T-helper 2 cell treated with Interferon-gamma antibody and Interleukin-4, amounts not matched to agents 100 ng/mL and 5 ng/mL, for 36 hours (primary cell): ENCODE data around the gene CDC20B. TPM values are rescaled to one million over a fixed set of nuclear protein-coding genes. Genes with fewer than 3 reads are reported as not detected.

Experiments used
- intact Hi-C: fragments of 100-400 bp; cut with micrococcal nuclease; formaldehyde crosslinking; loops from one replicate; pipeline ENCODE4 v1.15.1; 2023
- total RNA-seq: library from RNA; stranded (reverse); gene quantifications from 2 replicates; pipeline ENCODE4 v1.2.3, GENCODE V29; 2022

The CDC20B gene
- 0.14 and 0.32 TPM in 2 replicates for total RNA-seq

GRCh38 chr5:55172937-55173686 is at the start of gene CDC20B:
TSS of gene CDC20B (minus strand) at chr5:55173177. CDS start at chr5:55173000, 177 bp downstream.
- intact Hi-C loops, result loop anchor here (1.0 kb wide), 3 partner anchors 60 to 521 kb away; partner anchors contain the start of genes CCNO, DHX29 and MTREX

DNA sequence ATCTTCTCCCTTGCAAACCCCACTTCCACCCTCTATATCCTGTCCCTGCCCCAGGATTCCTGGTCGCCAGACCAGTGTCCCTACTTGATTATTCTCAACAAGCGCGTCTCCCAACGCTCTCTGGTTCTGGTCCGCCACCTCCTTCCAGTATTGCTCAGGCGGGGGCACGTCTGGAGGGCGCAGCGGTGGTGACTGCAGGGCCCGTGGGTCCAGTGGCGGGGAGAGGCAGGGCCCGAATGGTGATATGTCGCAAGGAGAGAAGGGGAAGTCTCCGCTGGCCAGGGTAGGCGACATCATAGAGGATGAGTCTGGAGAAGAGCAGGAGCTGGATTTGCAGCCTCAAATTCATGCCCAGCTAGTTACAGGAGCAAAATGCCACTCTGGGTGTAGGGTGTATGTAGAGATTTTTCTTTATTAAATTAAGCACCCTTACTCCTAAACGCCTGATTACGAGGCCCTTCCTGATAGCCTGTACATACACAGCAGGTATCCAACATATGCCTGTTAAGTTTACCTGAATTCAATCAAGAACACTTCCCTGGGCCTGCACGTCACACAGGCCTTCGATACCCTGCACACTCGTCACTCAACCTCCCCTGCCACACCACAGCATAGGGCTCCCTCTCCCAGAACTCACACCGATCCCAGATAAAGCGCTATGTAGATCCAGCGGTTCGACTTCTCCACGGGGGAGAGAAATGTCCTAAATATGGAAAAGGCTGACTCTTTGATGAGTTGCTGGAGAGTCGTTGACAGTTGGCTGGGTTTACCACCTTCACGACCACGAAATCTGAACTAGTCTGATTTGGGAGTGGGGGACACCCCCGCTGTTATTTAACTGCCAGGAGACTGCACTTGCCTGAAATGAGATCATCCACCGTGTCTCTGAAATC is 49.4 kb upstream of the CDC20B start:
- intact Hi-C loops, result no loop called here

DNA sequence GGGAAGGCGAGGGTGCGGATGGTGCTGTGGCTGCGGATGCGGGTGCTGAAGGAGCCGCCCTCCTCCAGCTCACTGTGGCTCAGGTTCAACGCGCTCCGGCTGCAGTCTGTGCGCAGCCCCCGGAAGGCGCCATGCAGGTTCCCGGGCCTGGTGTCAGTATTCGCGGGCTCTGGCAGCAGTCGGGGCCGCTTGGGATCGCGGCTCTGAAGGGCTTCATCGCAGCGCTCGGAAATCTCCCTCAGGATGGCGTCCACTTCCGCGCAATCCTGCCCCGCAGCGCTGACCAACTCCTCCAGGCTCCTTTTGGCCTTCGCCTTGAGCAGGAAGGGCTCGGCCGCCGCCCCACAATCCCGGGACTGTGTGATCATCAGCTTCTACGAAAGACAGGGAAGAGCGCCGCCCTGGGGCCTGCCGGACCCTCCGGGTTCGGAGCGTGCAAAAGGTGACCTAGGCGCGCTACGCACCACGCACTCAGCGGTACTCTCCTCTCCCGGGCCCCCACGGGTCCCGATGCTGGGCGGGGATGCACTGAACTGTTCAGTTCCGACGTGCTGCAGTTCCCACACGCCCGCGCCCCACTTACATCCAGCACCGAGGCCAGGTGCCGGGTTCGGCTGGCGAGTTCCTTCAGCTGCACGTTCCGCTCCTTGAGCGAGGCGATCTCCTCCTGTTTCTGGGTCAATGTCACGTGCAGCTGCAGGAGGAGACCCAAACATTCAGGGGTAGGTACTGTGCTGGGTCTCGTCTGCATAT is 47.6 kb upstream of the CDC20B start:
- intact Hi-C loops, result no loop called here

DNA sequence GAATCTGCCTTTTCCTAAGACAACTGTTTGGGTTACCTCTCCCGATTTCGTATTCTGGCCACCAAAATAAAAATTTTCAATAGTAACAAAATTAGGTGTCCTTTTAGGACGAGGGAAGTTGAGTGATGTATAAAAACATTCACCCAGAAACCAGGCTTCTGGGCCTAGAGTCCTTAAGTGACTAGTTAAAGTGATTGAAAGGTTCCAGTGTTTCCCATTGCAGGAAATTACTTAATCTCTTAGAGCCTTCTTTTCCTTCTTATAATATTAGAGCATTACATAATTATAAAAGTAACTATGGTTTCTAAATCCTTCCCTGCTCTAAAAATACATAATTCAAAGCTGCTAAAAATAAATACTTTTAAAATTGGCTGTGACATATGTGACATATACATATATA is 46.8 kb upstream of the CDC20B start:
- intact Hi-C loops, result no loop called here

GRCh38 chr5:55218967-55219366 is 46.0 kb upstream of the CDC20B start:
- intact Hi-C loops, result no loop called here

- intact Hi-C loops, result no loop called here
Observed at GRCh38 chr5:55211184-55211874, 38.4 kb upstream of the CDC20B start.

GRCh38 chr5:55205001-55205400 is 32.0 kb upstream of the CDC20B start:
- intact Hi-C loops, result no loop called here

DNA sequence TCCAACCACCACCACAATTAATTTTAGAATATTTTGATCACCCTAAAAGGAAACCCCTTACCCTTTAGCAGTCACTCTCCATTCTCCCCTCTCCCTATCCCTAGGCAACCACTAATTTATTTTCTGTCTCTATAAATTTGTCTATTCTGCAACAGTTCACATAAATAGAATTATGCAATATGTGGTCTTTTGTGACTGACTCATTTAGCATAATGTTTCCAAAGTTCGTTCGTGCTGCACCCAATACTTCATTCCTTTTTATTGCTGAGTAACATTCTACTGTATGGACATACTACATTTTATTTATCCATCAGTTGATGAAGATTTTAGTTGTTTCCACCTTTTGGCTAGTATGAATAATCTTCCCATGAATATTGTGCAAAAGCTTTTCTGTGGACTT is 18.2 kb upstream of the CDC20B start:
- intact Hi-C loops, result no loop called here

- intact Hi-C loops, result no loop called here
Observed at GRCh38 chr5:55188656-55189540, 15.9 kb upstream of the CDC20B start.

GRCh38 chr5:55187370-55187769 is 14.4 kb upstream of the CDC20B start:
- intact Hi-C loops, result no loop called here

- intact Hi-C loops, result no loop called here
Observed at GRCh38 chr5:55180016-55180415, 7.0 kb upstream of the CDC20B start.

DNA sequence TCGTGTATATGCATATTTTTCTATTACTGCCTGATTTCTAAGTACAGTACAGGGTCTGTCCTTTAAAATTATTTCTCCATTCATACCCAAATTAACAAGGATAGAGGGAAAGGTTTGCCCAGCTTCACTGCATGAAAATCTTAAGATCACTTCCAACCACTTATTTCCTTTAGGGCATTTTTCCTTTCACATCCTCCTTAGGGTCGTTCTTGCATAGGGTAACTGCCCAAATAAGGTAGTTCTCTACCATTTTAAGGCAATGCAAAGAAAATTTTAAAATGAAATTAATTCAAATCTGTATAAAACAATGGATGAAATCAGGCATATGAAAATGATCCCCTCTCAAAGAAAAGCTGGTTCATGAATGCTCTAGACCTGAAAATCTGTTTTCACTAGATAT is 4.1 kb upstream of the CDC20B start:
- intact Hi-C loops, result no loop called here

- intact Hi-C loops, result loop anchor here (1.0 kb wide), 1 partner anchor 47 kb away; no protein-coding TSS in a partner anchor
Observed at GRCh38 chr5:55176176-55176818, 3.3 kb upstream of the CDC20B start.

DNA sequence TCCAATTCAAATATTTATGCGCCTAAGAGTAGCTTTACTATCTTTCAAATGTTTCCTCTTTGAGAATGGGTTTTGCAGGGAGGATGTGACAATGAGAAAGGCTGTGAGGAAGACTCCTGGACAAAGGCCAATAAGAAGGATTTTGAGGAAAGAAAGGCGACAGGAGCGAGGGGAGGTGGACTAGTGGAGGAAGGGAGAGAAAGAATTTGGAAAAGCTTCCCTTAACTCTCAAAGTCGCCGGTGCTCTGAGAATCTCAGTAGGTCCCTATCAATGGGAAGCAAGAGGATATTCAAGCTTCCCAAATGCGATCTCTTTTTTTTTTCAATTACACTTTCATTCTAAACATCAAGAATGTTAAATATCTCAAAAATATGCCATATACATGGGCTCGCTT is 2.8 kb upstream of the CDC20B start:
- intact Hi-C loops, result loop anchor here (1.0 kb wide), 1 partner anchor 48 kb away; no protein-coding TSS in a partner anchor

DNA sequence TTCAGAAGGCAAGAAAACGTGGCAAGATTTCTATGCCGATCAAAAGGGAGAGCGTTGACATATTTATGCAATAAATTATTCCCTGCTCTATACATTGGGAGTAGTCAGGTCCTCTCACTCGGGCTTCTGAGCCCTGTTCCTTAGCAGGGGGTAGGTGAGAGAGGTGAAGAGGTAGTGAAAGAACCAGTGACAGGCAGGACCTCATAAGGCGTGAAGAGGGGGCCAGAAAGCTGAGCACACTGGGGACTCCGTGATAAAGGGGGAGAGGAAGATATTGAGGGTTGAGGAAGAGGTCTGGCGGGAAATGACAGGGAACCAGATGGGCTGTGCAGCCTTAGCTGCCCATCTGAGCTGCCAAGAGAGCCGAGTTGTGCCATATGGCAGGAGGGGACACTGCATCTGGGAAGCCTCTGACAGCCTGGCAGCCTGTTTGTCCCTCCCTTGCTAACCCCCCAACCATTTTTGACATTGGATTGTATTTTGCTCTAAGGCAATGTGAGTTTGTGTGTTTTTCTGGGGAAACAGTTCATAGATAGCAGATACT is 782 bp upstream of the CDC20B start:
- intact Hi-C loops, result loop anchor here (1.0 kb wide), 1 partner anchor 60 kb away; the partner anchor contains the start of gene CCNO

DNA sequence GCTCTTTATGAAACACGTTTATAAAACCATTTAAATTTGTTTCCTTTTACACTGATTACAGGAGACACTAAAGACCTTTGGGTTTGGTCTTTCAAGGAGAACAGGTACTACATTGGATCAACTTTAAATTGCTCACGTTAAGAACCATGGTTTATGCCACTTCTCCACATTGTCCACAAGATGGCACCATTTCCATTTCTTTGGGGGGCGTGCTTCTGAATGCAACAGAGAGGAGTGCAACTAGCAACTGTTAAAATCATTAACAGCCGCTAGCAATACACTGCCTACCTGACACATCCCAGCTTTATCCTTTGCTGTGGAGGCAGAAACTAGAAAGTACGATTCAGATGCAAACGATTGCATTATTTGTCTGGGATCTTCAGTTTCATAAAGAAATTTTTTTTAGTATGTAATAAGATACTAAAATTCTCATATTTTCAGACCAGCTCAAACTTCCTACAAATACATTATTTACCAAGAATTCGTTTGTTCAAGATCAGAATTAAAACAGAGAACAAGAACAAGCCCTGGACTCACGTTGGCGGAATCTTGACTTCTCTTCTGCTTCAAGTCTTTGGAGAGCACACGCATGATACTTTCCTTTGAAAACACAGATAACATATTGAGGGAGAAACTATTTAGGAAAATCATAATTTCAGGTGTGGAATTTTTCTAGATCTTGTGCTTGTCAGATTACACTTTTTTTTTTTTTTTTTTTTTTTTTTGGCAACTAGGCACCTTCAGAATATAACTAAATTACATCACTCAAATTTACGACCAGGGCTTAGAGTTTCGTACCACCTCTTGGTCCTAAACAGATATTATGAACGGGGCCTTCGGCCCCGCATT is 702 bp downstream of the CDC20B start:
- intact Hi-C loops, result loop anchor here (1.0 kb wide), 2 partner anchors 135 to 522 kb away; partner anchors contain the start of genes DHX29 and MTREX

DNA sequence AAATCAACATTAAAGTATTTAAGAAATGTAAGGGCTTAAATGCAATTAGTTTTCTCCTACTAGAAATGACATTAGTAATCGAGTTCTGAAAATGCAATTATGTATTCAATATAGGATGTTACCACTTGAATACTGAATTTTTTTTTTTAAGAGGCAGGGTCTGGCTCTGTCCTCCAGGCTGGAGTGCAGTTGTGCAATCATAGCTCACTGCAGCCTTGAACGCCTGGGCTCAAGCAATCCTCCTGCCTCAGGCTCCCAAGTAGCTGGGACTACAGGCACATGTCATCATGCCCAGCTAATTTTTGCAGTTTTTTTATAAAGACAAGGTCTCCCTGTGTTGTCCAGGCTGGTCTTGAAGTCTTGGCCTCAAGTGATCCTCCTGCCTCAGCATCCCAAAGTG is 1.5 kb downstream of the CDC20B start:
- intact Hi-C loops, result no loop called here

- intact Hi-C loops, result no loop called here
Observed at GRCh38 chr5:55162666-55163065, 10.3 kb downstream of the CDC20B start.
